CD4-positive, CD25-positive, alpha-beta regulatory T cell (primary cell): ENCODE results near the gene PPARA. TPM values are rescaled to one million over a fixed set of nuclear protein-coding genes. Genes with fewer than 3 reads are reported as not detected.
A peak's percentile ranks its signal among the peaks of the same experiment; 100 is the strongest.

Experiments used
- ATAC-seq, 2 donors: fragments of 150-1000 bp; cut with Tn5 transposase; one replicate each; pipeline ENCODE4 v1.10.0; 2021; ENCODE audit warnings: low read depth in 2 of 2, moderate number of reproducible peaks in 2 of 2, moderate library complexity in 1 of 2
- DNase-seq, 3 donors: peaks; one replicate each; pipeline versions ENCODE4 v3.0.0 to v3.0.0-alpha.2; 2012 to 2022; ENCODE audit warnings: mixed read lengths in 1 of 3
- H3K27ac ChIP-seq: one replicate; pipeline ENCODE4 v1.7.0; 2013; ENCODE audit warnings: mild to moderate bottlenecking, low read length; ENCODE audit not compliant: insufficient read depth, poor library complexity, severe bottlenecking
- H3K27me3 ChIP-seq: one replicate; pipeline ENCODE4 v1.7.0; 2013; ENCODE audit warnings: low read length; ENCODE audit not compliant: control insufficient read depth, insufficient read depth
- H3K36me3 ChIP-seq: one replicate; pipeline ENCODE4 v1.7.0; 2013; ENCODE audit warnings: mild to moderate bottlenecking, low read length, moderate library complexity; ENCODE audit not compliant: control insufficient read depth, insufficient read depth
- H3K4me1 ChIP-seq: 2 replicates; pipeline ENCODE4 v1.7.0; 2013; ENCODE audit warnings: mild to moderate bottlenecking, low read length; ENCODE audit not compliant: insufficient read depth, control insufficient read depth, poor library complexity, severe bottlenecking
- H3K4me3 ChIP-seq: one replicate; pipeline ENCODE4 v1.7.0; 2013; ENCODE audit warnings: low read depth, mild to moderate bottlenecking, low read length, moderate library complexity
- H3K9me3 ChIP-seq, 2 experiments: 1 replicate in 1 of 2; 2 replicates in 1 of 2; pipeline ENCODE4 v1.7.0; 2013; ENCODE audit warnings: low read length in 2 of 2, mild to moderate bottlenecking in 1 of 2, moderate library complexity in 1 of 2; ENCODE audit not compliant: control insufficient read depth in 2 of 2
- H3K27ac Mint-ChIP-seq, 3 donors: one replicate each; pipeline ENCODE4 v1.8.0; 2020 to 2022; ENCODE audit warnings: mild to moderate bottlenecking in 3 of 3, mixed read lengths in 3 of 3, moderate library complexity in 2 of 3
- H3K27me3 Mint-ChIP-seq: one replicate; pipeline ENCODE4 v1.8.0; 2022; ENCODE audit warnings: mild to moderate bottlenecking, mixed read lengths
- H3K36me3 Mint-ChIP-seq: one replicate; pipeline ENCODE4 v1.8.0; 2020; ENCODE audit warnings: mixed read lengths
- H3K4me1 Mint-ChIP-seq, 4 donors: one replicate each; pipeline ENCODE4 v1.8.0; 2020 to 2022; ENCODE audit warnings: mixed read lengths in 4 of 4, mild to moderate bottlenecking in 1 of 4
- H3K4me3 Mint-ChIP-seq, 4 donors: one replicate each; pipeline ENCODE4 v1.8.0; 2020 to 2022; ENCODE audit warnings: mild to moderate bottlenecking in 4 of 4, mixed read lengths in 4 of 4, moderate library complexity in 3 of 4
- H3K9me3 Mint-ChIP-seq, 7 donors: one replicate each; pipeline ENCODE4 v1.8.0; 2020 to 2022; ENCODE audit warnings: mixed read lengths in 7 of 7, mild to moderate bottlenecking in 3 of 7, moderate library complexity in 2 of 7
- polyA plus RNA-seq, 4 donors: library from polyadenylated mRNA; unstranded; fragments of 300-500 nt; fragmentation: Illumina TruSeq; gene quantifications; one replicate each; pipeline ENCODE4 v1.2.3, GENCODE V29; 2021
- total RNA-seq: library from RNA; stranded (reverse); gene quantifications from one replicate; pipeline ENCODE4 v1.2.3, GENCODE V29; 2022

Gene PPARA
- total and polyA plus RNA-seq, 5 donors from 2014 or later: 0.67 to 10.3 (median 4.0) TPM

DNA sequence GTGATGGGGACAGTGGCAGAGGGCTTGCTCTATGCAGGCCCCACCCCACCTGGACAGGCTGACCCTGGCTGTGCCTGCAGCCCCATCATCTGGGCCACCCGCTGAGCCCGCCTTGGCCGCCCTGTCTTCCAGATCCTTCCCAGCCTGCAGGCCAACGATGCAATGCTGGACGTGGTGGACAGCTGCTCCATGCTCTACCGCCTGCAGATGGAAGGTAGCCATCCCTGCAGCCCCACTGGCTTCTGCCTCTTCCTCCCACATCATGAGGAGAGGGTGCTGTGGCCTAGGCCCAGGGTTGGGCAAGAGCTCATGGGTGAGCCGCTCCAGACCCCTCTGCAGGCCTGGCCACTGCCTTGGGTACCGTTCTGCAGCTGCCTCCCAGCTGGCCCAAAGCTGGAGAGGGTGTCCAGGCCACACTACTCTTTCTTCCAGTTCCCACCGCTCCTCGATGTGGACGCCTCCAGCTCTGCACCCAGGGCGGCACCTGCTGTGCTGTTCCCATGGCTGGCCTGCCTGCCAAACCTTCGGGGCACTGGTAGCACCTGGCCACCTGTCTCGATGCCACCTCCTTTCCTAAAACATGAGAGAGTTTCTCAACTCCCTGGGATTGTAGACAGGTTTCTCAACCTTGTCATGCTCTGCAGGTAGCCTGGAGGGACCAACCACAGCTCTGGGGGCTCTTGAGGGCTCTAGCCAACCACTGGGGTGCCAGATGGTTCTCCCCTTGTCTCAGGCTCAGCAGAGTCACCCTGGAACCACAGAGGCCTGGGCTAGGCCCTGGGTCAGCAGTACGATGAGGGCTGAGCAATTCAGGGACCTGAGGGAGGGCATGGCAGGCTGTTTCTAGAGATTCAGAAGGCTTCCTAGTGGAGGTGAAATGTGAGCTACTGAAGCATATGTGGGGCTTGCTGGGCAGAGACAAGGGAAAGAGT lies 136.9 kb downstream of the PPARA start:
- Histone ChIP-seq H3K27ac (no peak overlapping the region), H3K27me3 (no peaks in the 10 kb centered on the region), H3K9me3 (no peaks in the 10 kb centered on the region), H3K4me3 (no peak overlapping the region), H3K36me3 (peaks cover 5% of the 10 kb centered on the region), H3K4me1 (peaks cover 11% of the 10 kb centered on the region)
- H3K27ac Mint-ChIP-seq: peak overlapping the region in 2 of 3 donors; percentile 22 to 76
- H3K9me3 Mint-ChIP-seq: peaks cover 0 to 1% (median 0%) of the 10 kb centered on the region in 7 donors
- H3K4me1 Mint-ChIP-seq: peaks cover 0 to 16% (median 4%) of the 10 kb centered on the region in 4 donors
- H3K36me3 Mint-ChIP-seq: peaks cover 15% of the 10 kb centered on the region
- DNase-seq (no peak), ATAC-seq (no peak)
- no peaks in the 10 kb centered on the region for H3K27me3 Mint-ChIP-seq
- no peak overlapping the region for H3K4me3 Mint-ChIP-seq

DNA sequence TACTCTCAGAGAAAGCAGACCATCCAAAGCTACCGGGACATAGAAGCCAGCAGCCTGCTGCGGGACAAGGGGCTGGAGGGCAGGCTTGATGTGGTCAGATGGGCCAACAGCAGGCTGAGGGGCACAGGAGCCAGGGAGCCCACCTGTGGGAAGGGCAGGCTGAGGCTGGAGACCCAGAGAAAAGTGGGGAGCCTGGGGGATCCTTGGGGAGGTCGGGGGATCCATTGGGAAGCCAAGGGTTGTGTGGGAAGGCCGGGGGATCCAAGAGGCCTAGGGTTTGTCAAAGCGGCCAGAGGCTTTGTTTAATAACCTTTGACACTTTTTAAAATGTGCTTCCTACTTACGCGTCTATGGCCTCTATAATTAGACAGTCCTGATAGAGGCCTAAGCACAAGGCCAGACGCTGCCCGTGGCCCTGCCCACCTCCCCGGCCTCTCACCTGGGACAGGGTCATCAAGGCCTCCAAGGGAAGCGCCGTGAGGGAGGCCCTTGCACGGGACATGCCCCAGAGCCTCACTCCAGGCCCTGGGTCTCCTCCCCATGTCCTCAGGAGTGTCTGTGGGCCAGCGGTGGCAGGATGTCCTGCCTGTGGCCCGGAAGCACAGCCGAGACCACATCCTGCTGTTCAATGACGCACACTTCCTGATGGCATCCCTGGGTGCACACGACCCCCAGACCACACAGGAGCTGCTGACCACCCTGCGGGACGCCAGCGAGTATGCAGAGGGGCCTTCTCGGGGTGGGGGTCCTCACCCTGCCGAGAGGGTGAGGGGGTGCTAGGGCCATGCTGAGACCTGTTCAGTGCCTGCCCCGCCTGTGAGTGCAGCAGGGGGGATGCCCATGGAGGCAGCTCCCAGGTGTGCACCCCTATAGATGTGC lies 137.8 kb downstream of the PPARA start:
- H3K4me1 Mint-ChIP-seq: peaks cover 0 to 19% (median 4%) of the 10 kb centered on the region in 4 donors
- H3K4me3 ChIP-seq: no peak overlapping the region
- H3K36me3 Mint-ChIP-seq: peaks cover 18% of the 10 kb centered on the region
- no peaks in the 10 kb centered on the region for H3K27me3 ChIP-seq
- ATAC-seq (peak; percentile 39 to 52), DNase-seq (peak in 1 of 3 donors; percentile 71)
- peaks cover 5% of the 10 kb centered on the region for H3K36me3 ChIP-seq
- H3K9me3 ChIP-seq: no peaks in the 10 kb centered on the region
- no peak overlapping the region for H3K27ac ChIP-seq
- H3K4me3 Mint-ChIP-seq: peak overlapping the region in 1 of 4 donors; percentile 7
- no peaks in the 10 kb centered on the region for H3K27me3 Mint-ChIP-seq
- peaks cover 11% of the 10 kb centered on the region for H3K4me1 ChIP-seq
- H3K9me3 Mint-ChIP-seq: peaks cover 0 to 3% (median 0%) of the 10 kb centered on the region in 7 donors
- peak overlapping the region; percentile 22 to 76 (median 32) for H3K27ac Mint-ChIP-seq

DNA sequence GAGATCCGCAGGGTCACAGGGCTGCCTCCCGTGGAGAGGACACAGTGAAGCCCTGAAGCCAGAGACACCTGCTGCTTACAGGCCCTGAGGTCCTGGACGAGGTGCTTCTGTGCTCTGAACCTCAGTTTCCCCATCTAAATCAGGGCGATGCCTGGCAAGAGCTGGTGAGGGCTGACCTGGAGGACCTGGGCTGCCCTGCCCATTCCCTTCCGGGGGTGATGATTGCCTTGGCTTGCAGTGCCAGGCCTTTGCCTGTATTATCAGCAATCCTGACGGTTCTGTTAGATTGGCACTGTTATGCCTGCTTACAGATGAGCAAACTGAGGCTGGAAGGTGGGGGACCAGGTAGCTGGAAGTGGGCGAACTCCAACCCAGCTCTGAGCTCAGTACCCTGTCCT lies 138.5 kb downstream of the PPARA start:
- Histone ChIP-seq H3K36me3 (peaks cover 5% of the 10 kb centered on the region), H3K27me3 (no peaks in the 10 kb centered on the region), H3K27ac (no peak overlapping the region), H3K9me3 (no peaks in the 10 kb centered on the region), H3K4me1 (peaks cover 11% of the 10 kb centered on the region), H3K4me3 (no peak overlapping the region)
- no peak for DNase-seq
- no peaks in the 10 kb centered on the region for H3K27me3 Mint-ChIP-seq
- ATAC-seq: no peak
- H3K4me3 Mint-ChIP-seq: peak overlapping the region in 1 of 4 donors; percentile 7
- peaks cover 0 to 19% (median 4%) of the 10 kb centered on the region in 4 donors for H3K4me1 Mint-ChIP-seq
- peaks cover 17% of the 10 kb centered on the region for H3K36me3 Mint-ChIP-seq
- peaks cover 0 to 3% (median 0%) of the 10 kb centered on the region in 7 donors for H3K9me3 Mint-ChIP-seq
- H3K27ac Mint-ChIP-seq: no peak overlapping the region

DNA sequence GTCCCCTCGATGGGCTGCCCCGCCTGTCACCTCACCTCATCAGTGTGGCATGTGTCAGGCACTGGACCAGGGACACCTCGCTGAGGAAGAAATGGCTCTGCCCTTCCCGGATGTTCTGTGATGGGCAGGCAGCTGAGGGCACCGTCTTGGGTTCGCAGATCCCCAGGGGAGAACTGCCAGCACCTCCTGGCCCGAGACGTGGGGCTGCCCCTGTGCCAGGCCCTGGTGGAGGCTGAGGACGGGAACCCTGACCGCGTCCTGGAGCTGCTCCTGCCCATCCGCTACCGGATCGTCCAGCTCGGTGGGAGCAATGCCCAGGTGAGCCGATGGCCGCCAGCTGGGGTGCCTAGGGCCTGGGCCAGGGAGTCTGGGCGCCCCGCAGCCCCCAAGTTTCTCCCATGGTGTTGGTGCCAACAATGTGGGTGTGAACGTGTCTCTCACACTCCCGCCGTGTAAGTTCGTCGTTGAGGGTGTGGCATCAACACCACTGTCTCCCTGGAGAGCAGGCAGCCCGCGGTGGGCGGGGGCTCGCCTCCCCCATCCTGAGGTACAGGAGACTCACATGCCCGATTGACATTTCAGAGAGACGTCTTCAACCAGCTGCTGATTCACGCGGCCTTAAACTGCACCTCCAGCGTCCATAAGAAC lies 139.0 kb downstream of the PPARA start:
- H3K27me3 ChIP-seq: no peaks in the 10 kb centered on the region
- H3K4me3 Mint-ChIP-seq: no peak overlapping the region
- no peak overlapping the region for H3K27ac ChIP-seq
- DNase-seq: no peak
- peaks cover 12% of the 10 kb centered on the region for H3K36me3 Mint-ChIP-seq
- no peaks in the 10 kb centered on the region for H3K27me3 Mint-ChIP-seq
- peaks cover 11% of the 10 kb centered on the region for H3K4me1 ChIP-seq
- H3K36me3 ChIP-seq: peaks cover 5% of the 10 kb centered on the region
- no peak overlapping the region for H3K4me3 ChIP-seq
- H3K27ac Mint-ChIP-seq: no peak overlapping the region
- ATAC-seq: no peak
- no peaks in the 10 kb centered on the region for H3K9me3 ChIP-seq
- H3K9me3 Mint-ChIP-seq: peaks cover 0 to 3% (median 0%) of the 10 kb centered on the region in 7 donors
- H3K4me1 Mint-ChIP-seq: peaks cover 0 to 19% (median 4%) of the 10 kb centered on the region in 4 donors

DNA sequence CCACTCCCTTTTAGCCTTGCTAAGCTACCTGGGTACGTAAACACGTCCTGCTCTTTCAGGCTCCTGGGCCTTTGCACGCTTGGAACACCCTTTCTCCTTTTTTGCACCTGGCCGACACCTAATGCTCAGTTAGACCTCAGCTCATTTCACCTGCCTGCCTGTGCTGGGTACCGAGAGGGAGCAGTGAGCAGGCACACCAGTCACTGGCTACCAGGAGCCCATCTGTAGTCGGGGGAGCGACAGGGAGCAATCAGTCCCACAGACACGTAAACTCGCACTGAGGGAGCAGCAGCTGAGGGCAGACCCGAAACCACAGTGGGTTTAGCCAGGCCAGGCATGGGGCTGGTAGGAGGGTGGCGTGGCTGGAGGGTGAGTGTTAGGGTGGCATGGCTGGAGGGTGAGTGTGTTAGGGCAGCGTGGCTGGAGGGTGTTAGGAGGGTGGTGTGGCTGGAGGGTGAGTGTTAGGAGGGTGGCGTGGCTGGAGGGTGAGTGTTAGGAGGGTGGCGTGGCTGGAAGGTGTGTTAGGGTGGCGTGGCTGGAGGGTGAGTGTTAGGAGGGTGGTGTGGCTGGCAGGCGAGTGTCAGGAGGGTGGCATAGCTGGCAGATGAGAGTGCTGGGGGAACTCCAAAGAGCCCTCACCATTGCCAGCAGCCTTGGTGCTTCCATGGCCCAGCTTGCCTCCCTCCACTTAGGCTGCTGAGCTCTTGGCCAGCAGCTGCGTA lies 140.0 kb downstream of the PPARA start:
- H3K4me1 ChIP-seq: peaks cover 11% of the 10 kb centered on the region
- ATAC-seq: no peak
- no peak overlapping the region for H3K4me3 ChIP-seq
- H3K4me3 Mint-ChIP-seq: no peak overlapping the region
- H3K4me1 Mint-ChIP-seq: peaks cover 0 to 24% (median 4%) of the 10 kb centered on the region in 4 donors
- no peaks in the 10 kb centered on the region for H3K9me3 ChIP-seq
- H3K27ac Mint-ChIP-seq: no peak overlapping the region
- peaks cover 1% of the 10 kb centered on the region for H3K36me3 ChIP-seq
- no peaks in the 10 kb centered on the region for H3K27me3 Mint-ChIP-seq
- peaks cover 0 to 3% (median 0%) of the 10 kb centered on the region in 7 donors for H3K9me3 Mint-ChIP-seq
- peaks cover 7% of the 10 kb centered on the region for H3K36me3 Mint-ChIP-seq
- H3K27ac ChIP-seq: no peak overlapping the region
- no peak for DNase-seq
- H3K27me3 ChIP-seq: no peaks in the 10 kb centered on the region

DNA sequence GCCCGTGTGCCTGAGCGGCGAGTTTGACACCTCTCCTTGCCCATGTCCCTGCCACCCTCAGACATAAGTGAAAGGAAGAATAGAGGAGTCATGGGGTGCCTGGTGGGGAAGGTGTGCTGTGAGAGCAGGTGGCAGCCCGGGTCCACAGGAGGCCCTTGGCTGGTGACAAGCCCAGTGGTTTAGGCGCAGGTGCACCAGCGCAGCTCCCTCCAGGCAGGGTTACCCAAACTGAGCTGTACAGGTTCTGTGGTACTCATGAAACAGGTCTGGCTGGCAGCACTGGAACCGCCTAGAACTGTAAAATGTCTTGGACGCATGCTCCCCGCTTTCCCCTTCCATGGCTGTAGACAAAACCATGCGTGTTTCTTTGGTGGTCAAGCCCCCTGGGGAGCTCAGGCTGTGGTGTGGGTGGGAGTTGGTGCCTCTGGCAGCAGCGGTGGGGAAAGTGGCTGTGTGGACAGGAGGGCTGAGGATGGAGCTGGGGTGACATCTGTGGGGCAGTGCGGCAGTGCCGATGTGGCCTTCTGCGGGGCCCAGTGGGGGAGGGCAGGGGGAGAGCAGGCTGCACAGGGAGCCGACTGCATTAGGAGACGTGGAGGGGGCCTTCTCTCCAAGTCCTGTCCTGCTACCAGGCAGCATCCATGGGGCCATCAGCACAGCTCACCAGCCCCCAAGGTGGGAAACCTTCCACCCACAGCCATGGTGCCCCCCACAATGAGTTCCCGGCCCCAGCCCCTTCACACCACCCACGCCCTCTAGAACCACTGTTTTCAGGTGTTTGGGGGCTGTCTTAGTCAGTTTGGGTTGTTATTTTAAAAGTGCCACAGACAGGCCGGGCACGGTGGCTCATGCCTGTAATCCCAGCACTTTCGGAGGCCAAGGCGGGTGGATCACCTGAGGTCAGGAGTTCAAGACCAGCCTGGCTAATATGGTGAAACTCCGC lies 140.8 kb downstream of the PPARA start:
- Histone ChIP-seq H3K4me3 (no peak overlapping the region), H3K4me1 (peaks cover 18% of the 10 kb centered on the region), H3K9me3 (no peaks in the 10 kb centered on the region), H3K27ac (no peak overlapping the region), H3K36me3 (no peaks in the 10 kb centered on the region), H3K27me3 (no peaks in the 10 kb centered on the region)
- Mint-ChIP-seq H3K27me3 (no peaks in the 10 kb centered on the region), H3K36me3 (peaks cover 7% of the 10 kb centered on the region), H3K27ac (no peak overlapping the region), H3K4me1 (peaks cover 0 to 31% (median 4%) of the 10 kb centered on the region in 4 donors), H3K9me3 (peaks cover 0 to 3% (median 0%) of the 10 kb centered on the region in 7 donors), H3K4me3 (no peak overlapping the region)
- DNase-seq: no peak
- ATAC-seq: no peak
